ENCODE measurements around the gene CMA1.

CMA1 gene

GRCh38 chr14:24459331-24459730 lies 48.7 kb downstream of the CMA1 start:
- H2AFZ ChIP-seq: no peak overlapping the region
- no peak overlapping the region for H3K27ac ChIP-seq
- H3K9ac ChIP-seq: no peak overlapping the region
- no peaks in the 10 kb centered on the region for H3K79me2 ChIP-seq
- no peak overlapping the region for H3K4me3 ChIP-seq (ENCODE audit: low read depth, low read length)
- H3K9me3 ChIP-seq (ENCODE audit: control insufficient read depth, low read length): no peaks in the 10 kb centered on the region
- H3K4me2 ChIP-seq (ENCODE audit: low read length): no peak overlapping the region
- no peaks in the 10 kb centered on the region for H3K27me3 ChIP-seq (ENCODE audit: control insufficient read depth, insufficient read depth, low read length)
- no peaks in the 10 kb centered on the region for H3K4me1 ChIP-seq
- no peaks in the 10 kb centered on the region for H3K36me3 ChIP-seq (ENCODE audit: control insufficient read depth, insufficient read depth, low read length)
- no peak for TF ChIP-seq CTCF (IDR thresholded peaks at IDR 0.05)

GRCh38 chr14:24458736-24459135 lies 49.3 kb downstream of the CMA1 start:
- Histone ChIP-seq H3K27ac (no peak overlapping the region), H3K27me3 (ENCODE audit: control insufficient read depth, insufficient read depth, low read length) (no peaks in the 10 kb centered on the region), H2AFZ (no peak overlapping the region), H3K9me3 (ENCODE audit: control insufficient read depth, low read length) (no peaks in the 10 kb centered on the region), H3K79me2 (no peaks in the 10 kb centered on the region), H3K9ac (no peak overlapping the region), H3K4me1 (no peaks in the 10 kb centered on the region), H3K4me3 (ENCODE audit: low read depth, low read length) (no peak overlapping the region), H3K36me3 (ENCODE audit: control insufficient read depth, insufficient read depth, low read length) (no peaks in the 10 kb centered on the region), H3K4me2 (ENCODE audit: low read length) (no peak overlapping the region)
- no peak for TF ChIP-seq CTCF (IDR thresholded peaks at IDR 0.05)

DNA sequence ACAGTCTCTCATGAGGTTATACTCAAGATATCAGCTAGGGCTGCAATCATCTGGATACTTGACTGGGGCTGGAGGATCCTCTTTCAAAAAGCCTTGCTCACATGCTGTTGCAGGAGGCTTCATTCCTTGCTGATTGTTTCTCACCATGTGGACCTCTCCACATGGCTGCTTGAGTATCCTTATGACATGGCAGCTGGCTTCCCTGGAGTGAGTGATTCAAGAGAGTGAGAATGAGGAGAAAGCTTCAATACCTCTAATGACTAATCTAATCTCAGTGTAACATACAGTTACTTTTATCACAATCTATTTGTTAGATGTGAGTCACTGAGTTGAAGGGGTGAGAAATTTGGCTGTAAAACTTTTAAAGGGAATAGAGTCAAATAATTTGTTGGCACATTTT lies 51.1 kb downstream of the CMA1 start:
- Histone ChIP-seq H3K9ac (no peak overlapping the region), H3K27me3 (ENCODE audit: control insufficient read depth, insufficient read depth, low read length) (no peaks in the 10 kb centered on the region), H3K36me3 (ENCODE audit: control insufficient read depth, insufficient read depth, low read length) (no peaks in the 10 kb centered on the region), H3K27ac (no peak overlapping the region), H3K4me3 (ENCODE audit: low read depth, low read length) (no peak overlapping the region), H3K79me2 (no peaks in the 10 kb centered on the region), H3K9me3 (ENCODE audit: control insufficient read depth, low read length) (no peaks in the 10 kb centered on the region), H3K4me1 (no peaks in the 10 kb centered on the region), H2AFZ (no peak overlapping the region), H3K4me2 (ENCODE audit: low read length) (no peak overlapping the region)
- TF ChIP-seq CTCF (IDR thresholded peaks at IDR 0.05): no peak
